B cell (primary cell): Measurements from ENCODE around the gene UCK1. TPM values are rescaled to one million over a fixed set of nuclear protein-coding genes. Genes with fewer than 3 reads are reported as not detected.

Experiments
- ATAC-seq: fragments of 200-7000 bp; cut with Tn5 transposase; one replicate; pipeline ENCODE4 v1.10.0; 2021; ENCODE audit warnings: low read depth, mild to moderate bottlenecking, moderate number of reproducible peaks, moderate library complexity
- CTCF ChIA-PET: fragments of 350-600 bp; sonication (Branson Sonifier 250); formaldehyde crosslinking; loops from one replicate; lab custom pipeline; 2021; ENCODE audit warnings: antibody characterized with exemption, inconsistent platforms; lab: Charles Lee
- POLR2A ChIA-PET: fragments of 350-600 bp; sonication (Branson Sonifier 250); formaldehyde crosslinking; loops from one replicate; lab custom pipeline; 2021; ENCODE audit warnings: antibody characterized with exemption; lab: Charles Lee
- DNase-seq: peaks from one replicate; pipeline ENCODE4 v3.0.0; 2013
- H2AFZ ChIP-seq: 2 replicates; pipeline ENCODE4 v1.6.1; 2012; ENCODE audit warnings: mild to moderate bottlenecking, low read depth, low read length; ENCODE audit not compliant: insufficient read depth, poor library complexity, severe bottlenecking
- H3K27ac ChIP-seq, 2 donors: 1 replicate in 1 of 2; 2 replicates in 1 of 2; pipeline ENCODE4 v1.5.1; 2012 to 2013; ENCODE audit warnings: low read length in 2 of 2, mild to moderate bottlenecking in 2 of 2, moderate library complexity in 1 of 2
- H3K27me3 ChIP-seq, 4 experiments: fragments of 200-600 bp in 1 of 4; sonication (generic) in 1 of 4; replicated peaks in 1 of 4; 1 replicate in 2 of 4; 2 replicates in 2 of 4; pipeline versions ENCODE4 v1.6.1 to v1.7.0; 2013 to 2016; ENCODE audit warnings: low read length in 3 of 4, mild to moderate bottlenecking in 2 of 4, mixed read lengths in 1 of 4, moderate library complexity in 1 of 4; ENCODE audit not compliant: insufficient read depth in 4 of 4, control insufficient read depth in 3 of 4; ENCODE audit errors: control extremely low read depth in 1 of 4
- H3K36me3 ChIP-seq, 2 experiments: replicated peaks in 1 of 2; 1 replicate in 1 of 2; 2 replicates in 1 of 2; pipeline versions ENCODE4 v1.6.1 to v1.7.1; 2013; ENCODE audit warnings: low read length in 1 of 2; ENCODE audit not compliant: insufficient read depth in 2 of 2, control insufficient read depth in 1 of 2; ENCODE audit errors: control extremely low read depth in 1 of 2, extremely low read depth in 1 of 2
- H3K4me1 ChIP-seq, 2 donors: fragments of 200-600 bp in 1 of 2; sonication (generic) in 1 of 2; 1 replicate in 1 of 2; 2 replicates in 1 of 2; pipeline versions ENCODE4 v1.5.1 to v1.6.1; 2013 to 2017; ENCODE audit warnings: low read length in 2 of 2; ENCODE audit not compliant: control insufficient read depth in 2 of 2, insufficient read depth in 2 of 2
- H3K4me2 ChIP-seq: replicated peaks from 2 replicates; pipeline ENCODE3; 2012; ENCODE audit warnings: mild to moderate bottlenecking, low read depth, low read length; ENCODE audit not compliant: poor library complexity, severe bottlenecking
- H3K4me3 ChIP-seq, 5 experiments: fragments of 200-600 bp in 1 of 5; sonication (generic) in 1 of 5; 1 replicate in 3 of 5; 2 replicates in 2 of 5; pipeline versions ENCODE4 v1.5.1 to v1.7.0; 2011 to 2016; ENCODE audit warnings: low read length in 4 of 5, mild to moderate bottlenecking in 4 of 5, low read depth in 2 of 5, control low read depth in 1 of 5, moderate library complexity in 1 of 5; ENCODE audit not compliant: insufficient read depth in 1 of 5; ENCODE audit errors: control extremely low read depth in 1 of 5, extremely low read depth in 1 of 5
- H3K79me2 ChIP-seq: fragments of 200-600 bp; sonication (generic); one replicate; pipeline ENCODE4 v1.6.0; 2016; ENCODE audit warnings: low read length; ENCODE audit not compliant: control insufficient read depth, insufficient read depth
- H3K9ac ChIP-seq: fragments of 200-600 bp; sonication (generic); 2 replicates; pipeline ENCODE4 v1.6.1; 2017; ENCODE audit warnings: mild to moderate bottlenecking, low read length, moderate library complexity
- H3K9me3 ChIP-seq, 3 donors: one replicate each; pipeline versions ENCODE4 v1.6.1 to v1.7.1; 2013; ENCODE audit warnings: low read length in 2 of 3; ENCODE audit not compliant: control insufficient read depth in 2 of 3, insufficient read depth in 1 of 3; ENCODE audit errors: control extremely low read depth in 1 of 3
- H4K20me1 ChIP-seq: 2 replicates; pipeline ENCODE4 v1.6.0; 2012; ENCODE audit warnings: mild to moderate bottlenecking, low read length; ENCODE audit not compliant: insufficient read depth, control insufficient read depth, poor library complexity, severe bottlenecking
- H3K27ac Mint-ChIP-seq: one replicate; pipeline ENCODE4 v1.8.0; 2021; ENCODE audit warnings: mixed read lengths
- H3K27me3 Mint-ChIP-seq: one replicate; pipeline ENCODE4 v1.8.0; 2021; ENCODE audit warnings: mixed read lengths
- H3K4me1 Mint-ChIP-seq: one replicate; pipeline ENCODE4 v1.8.0; 2021; ENCODE audit warnings: mixed read lengths
- H3K4me3 Mint-ChIP-seq: one replicate; pipeline ENCODE4 v1.8.0; 2021; ENCODE audit warnings: mixed read lengths
- H3K9me3 Mint-ChIP-seq: one replicate; pipeline ENCODE4 v1.8.0; 2022; ENCODE audit warnings: mixed read lengths; ENCODE audit not compliant: insufficient read depth
- CTCF ChIP-seq: fragments of 200-600 bp; IDR thresholded peaks from one replicate; pipeline ENCODE4 v1.8.0; 2022; ENCODE audit warnings: antibody characterized with exemption, mild to moderate bottlenecking
- EZH2 ChIP-seq: IDR thresholded peaks from 2 replicates; pipeline ENCODE4 v1.6.1; 2012; ENCODE audit warnings: borderline replicate concordance, low read depth, mild to moderate bottlenecking, moderate library complexity, low read length; ENCODE audit not compliant: insufficient read depth, poor library complexity, severe bottlenecking
- WGBS: methylation state at CpG from one replicate; pipeline ENCODE4 v1.1.5; 2013; ENCODE audit warnings: missing lambda C conversion rate; ENCODE audit not compliant: insufficient coverage; 5-methylcytosine and 5-hydroxymethylcytosine counted together
- intact Hi-C: fragments of 100-400 bp; cut with micrococcal nuclease; formaldehyde crosslinking; loops from one replicate; pipeline ENCODE4 v1.10.0; 2022
- polyA minus RNA-seq: library from RNA; depleted of rRNA, polyadenylated mRNA; stranded (reverse); fragments of >200 nt; gene quantifications from 2 replicates; pipeline ENCODE4 v1.2.3, GENCODE V29; 2012
- polyA plus RNA-seq: library from polyadenylated mRNA; depleted of rRNA; stranded (reverse); fragments of >200 nt; gene quantifications from 2 replicates; pipeline ENCODE4 v1.2.3, GENCODE V29; 2012
- total RNA-seq, 2 donors: library from RNA; stranded (reverse); fragments of 120-200 nt in 1 of 2; gene quantifications; 1 replicate in 1 of 2; 2 replicates in 1 of 2; pipeline versions ENCODE4 v1.2.3 to v1.2.4, GENCODE V29; 2013 to 2022

Gene UCK1
- 31.8 and 39.3 TPM in 2 replicates for total RNA-seq
- 19.8 TPM for total RNA-seq (2013)
- 24.6 and 25.3 TPM in 2 replicates for polyA plus RNA-seq
- 19.5 and 23.1 TPM in 2 replicates for polyA minus RNA-seq

GRCh38 chr9:131530920-131531832 is at the start of gene UCK1:
UCK1 (minus strand) TSS chr9:131531263; CDS start chr9:131531174, 89 bp downstream.
- peak within 1 kb of the TSS; percentile 87 for H3K9ac ChIP-seq
- TF ChIP-seq CTCF (no peak), EZH2 (no peak)
- intact Hi-C loops: loop anchor here (1.0 to 5.0 kb wide), 4 partner anchors 29 to 158 kb away; partner anchors contain the start of gene POMT1
- Mint-ChIP-seq H3K4me1 (peaks cover 21% of the 10 kb centered on the region), H3K27me3 (no peaks in the 10 kb centered on the region), H3K9me3 (no peaks in the 10 kb centered on the region), H3K27ac (peak within 1 kb of the TSS; percentile 67), H3K4me3 (peak within 1 kb of the TSS; percentile 79)
- peak within 1 kb of the TSS; percentile 94 for H3K4me2 ChIP-seq
- peaks cover 8% of the 10 kb centered on the region for H3K79me2 ChIP-seq
- H2AFZ ChIP-seq: peak within 1 kb of the TSS; percentile 97
- peaks cover 23 to 31% of the 10 kb centered on the region in 2 donors for H3K4me1 ChIP-seq
- no peaks in the 10 kb centered on the region for H4K20me1 ChIP-seq
- H3K36me3 ChIP-seq: peaks cover 0 to 27% of the 10 kb centered on the region in 2 experiments
- peak; percentile 92 for ATAC-seq
- ChIA-PET POLR2A (no interaction called here), CTCF (interaction anchor here (1.0 kb wide), 1 partner anchor 181 kb away, joined by 5 read pairs; no protein-coding TSS in a partner anchor)
- peak within 1 kb of the TSS; percentile 18 to 64 for H3K27ac ChIP-seq
- H3K27me3 ChIP-seq: no peaks in the 10 kb centered on the region
- DNase-seq: peak; percentile 89
- 14% methylated on average over 103 of the region's 103 CpGs for WGBS
- H3K4me3 ChIP-seq: peak within 1 kb of the TSS; percentile 21 to 88 (median 70)
- H3K9me3 ChIP-seq: no peaks in the 10 kb centered on the region

GRCh38 chr9:131580358-131580757 is 49.3 kb upstream of the UCK1 start:
- no peak overlapping the region for H3K4me3 Mint-ChIP-seq
- peaks cover 30% of the 10 kb centered on the region for H3K4me1 Mint-ChIP-seq
- intact Hi-C loops: no loop called here
- H4K20me1 ChIP-seq: peaks cover 14% of the 10 kb centered on the region
- no peak overlapping the region for H3K9ac ChIP-seq
- ATAC-seq (no peak), DNase-seq (no peak)
- ChIA-PET CTCF (interaction anchor here (1.3 to 3.0 kb wide), 4 partner anchors 45 to 230 kb away, joined by 3 to 19 read pairs (median 6); partner anchors contain the start of gene RAPGEF1), POLR2A (no interaction called here)
- no peak overlapping the region for H3K4me3 ChIP-seq
- H3K4me1 ChIP-seq: peaks cover 26 to 35% of the 10 kb centered on the region in 2 donors
- H3K79me2 ChIP-seq: peaks cover 23% of the 10 kb centered on the region
- H3K9me3 ChIP-seq: no peaks in the 10 kb centered on the region
- H3K4me2 ChIP-seq: no peak overlapping the region
- TF ChIP-seq EZH2 (no peak), CTCF (no peak)
- H3K9me3 Mint-ChIP-seq: no peaks in the 10 kb centered on the region
- peak overlapping the region; percentile 94 for H3K27ac Mint-ChIP-seq
- H2AFZ ChIP-seq: no peak overlapping the region
- no peaks in the 10 kb centered on the region for H3K27me3 Mint-ChIP-seq
- 97% methylated on average over 6 of the region's 9 CpGs for WGBS
- H3K27me3 ChIP-seq: no peaks in the 10 kb centered on the region
- peaks cover 5 to 88% of the 10 kb centered on the region in 2 experiments for H3K36me3 ChIP-seq
- H3K27ac ChIP-seq: peak overlapping the region in 1 of 2 donors; percentile 83
